CD14-positive monocyte (primary cell): ENCODE data around the gene BACH2. TPM values are rescaled to one million over a fixed set of nuclear protein-coding genes. Genes with fewer than 3 reads are reported as not detected.

ENCODE experiments used
- DNase-seq, 3 donors: peaks; one replicate each; pipeline ENCODE4 v3.0.0-alpha.2; 2011 to 2022
- H2AFZ ChIP-seq: 2 replicates; pipeline ENCODE4 v1.6.0; 2012; ENCODE audit warnings: mild to moderate bottlenecking, low read depth, low read length, inconsistent platforms; ENCODE audit not compliant: insufficient read depth, poor library complexity, severe bottlenecking
- H3K27ac ChIP-seq, 2 donors: 1 replicate in 1 of 2; 2 replicates in 1 of 2; pipeline ENCODE4 v1.5.1; 2012 to 2013; ENCODE audit warnings: low read length in 2 of 2, control low read depth in 1 of 2, inconsistent platforms in 1 of 2, low read depth in 1 of 2, mild to moderate bottlenecking in 1 of 2
- H3K27me3 ChIP-seq, 2 donors: one replicate each; pipeline versions ENCODE4 v1.6.0 to v1.6.1; 2011 to 2013; ENCODE audit warnings: low read length in 2 of 2; ENCODE audit not compliant: control insufficient read depth in 2 of 2, insufficient read depth in 2 of 2
- H3K36me3 ChIP-seq, 2 donors: replicated peaks in 1 of 2; 1 replicate in 1 of 2; 2 replicates in 1 of 2; pipeline versions ENCODE4 v1.5.1 to v1.6.1; 2012 to 2013; ENCODE audit warnings: low read length in 2 of 2, control low read depth in 1 of 2, inconsistent platforms in 1 of 2, mild to moderate bottlenecking in 1 of 2; ENCODE audit not compliant: insufficient read depth in 2 of 2, control insufficient read depth in 1 of 2
- H3K4me1 ChIP-seq, 2 donors: 1 replicate in 1 of 2; 2 replicates in 1 of 2; pipeline versions ENCODE4 v1.5.1 to v1.6.1; 2012 to 2013; ENCODE audit warnings: low read length in 2 of 2, control low read depth in 1 of 2, inconsistent platforms in 1 of 2, mild to moderate bottlenecking in 1 of 2, moderate library complexity in 1 of 2; ENCODE audit not compliant: insufficient read depth in 2 of 2, control insufficient read depth in 1 of 2
- H3K4me2 ChIP-seq: replicated peaks from 2 replicates; pipeline ENCODE3; 2012; ENCODE audit warnings: low read length, moderate library complexity, mild to moderate bottlenecking; ENCODE audit not compliant: poor library complexity, severe bottlenecking; ENCODE audit errors: extremely low read depth
- H3K4me3 ChIP-seq, 3 experiments: fragments of 200-600 bp in 1 of 3; sonication (generic) in 1 of 3; replicated peaks in 1 of 3; 1 replicate in 2 of 3; 2 replicates in 1 of 3; pipeline ENCODE4 v1.5.1; 2011 to 2013; ENCODE audit warnings: low read length in 3 of 3, mild to moderate bottlenecking in 3 of 3, control low read depth in 2 of 3, low read depth in 2 of 3, inconsistent platforms in 1 of 3, moderate library complexity in 1 of 3
- H3K79me2 ChIP-seq: 2 replicates; pipeline ENCODE4 v1.6.0; 2012; ENCODE audit warnings: mild to moderate bottlenecking, control low read depth, inconsistent platforms, low read length, moderate library complexity; ENCODE audit not compliant: insufficient read depth
- H3K9ac ChIP-seq: 2 replicates; pipeline ENCODE4 v1.6.0; 2017; ENCODE audit warnings: low read length, mild to moderate bottlenecking; ENCODE audit not compliant: insufficient read depth, poor library complexity, severe bottlenecking
- H3K9me3 ChIP-seq, 2 donors: replicated peaks in 1 of 2; 1 replicate in 1 of 2; 2 replicates in 1 of 2; pipeline versions ENCODE4 v1.5.1 to v1.6.1; 2012 to 2013; ENCODE audit warnings: low read length in 2 of 2, control low read depth in 1 of 2; ENCODE audit not compliant: control insufficient read depth in 1 of 2, insufficient read depth in 1 of 2
- H4K20me1 ChIP-seq: 2 replicates; pipeline ENCODE4 v1.6.0; 2012; ENCODE audit warnings: mild to moderate bottlenecking, low read length, control low read depth, moderate library complexity; ENCODE audit not compliant: insufficient read depth
- H3K27ac Mint-ChIP-seq, 7 donors: one replicate each; pipeline ENCODE4 v1.8.0; 2020; ENCODE audit warnings: mild to moderate bottlenecking in 7 of 7, mixed read lengths in 7 of 7, moderate library complexity in 6 of 7, inconsistent platforms in 2 of 7
- H3K27me3 Mint-ChIP-seq, 3 donors: one replicate each; pipeline ENCODE4 v1.8.0; 2021 to 2022; ENCODE audit warnings: low read depth in 3 of 3, mild to moderate bottlenecking in 3 of 3, mixed read lengths in 3 of 3, moderate library complexity in 3 of 3, inconsistent platforms in 1 of 3
- H3K36me3 Mint-ChIP-seq, 2 donors: one replicate each; pipeline ENCODE4 v1.8.0; 2020; ENCODE audit warnings: mixed read lengths in 2 of 2, inconsistent platforms in 1 of 2, mild to moderate bottlenecking in 1 of 2
- H3K4me1 Mint-ChIP-seq: one replicate; pipeline ENCODE4 v1.8.0; 2020; ENCODE audit warnings: mild to moderate bottlenecking, mixed read lengths
- H3K4me3 Mint-ChIP-seq, 2 donors: one replicate each; pipeline ENCODE4 v1.8.0; 2020; ENCODE audit warnings: mild to moderate bottlenecking in 2 of 2, mixed read lengths in 2 of 2, moderate library complexity in 1 of 2
- H3K9me3 Mint-ChIP-seq, 7 donors: one replicate each; pipeline ENCODE4 v1.8.0; 2020 to 2022; ENCODE audit warnings: mixed read lengths in 7 of 7, mild to moderate bottlenecking in 6 of 7, moderate library complexity in 6 of 7, inconsistent platforms in 2 of 7
- WGBS: methylation state at CpG from one replicate; pipeline ENCODE4 v1.1.5; 2013; ENCODE audit warnings: missing lambda C conversion rate; ENCODE audit not compliant: insufficient coverage; 5-methylcytosine and 5-hydroxymethylcytosine counted together
- intact Hi-C, 2 donors: fragments of 100-400 bp; cut with micrococcal nuclease; formaldehyde crosslinking; loops; one replicate each; pipeline versions ENCODE4 v1.15.0 to v1.15.1; 2023
- polyA plus RNA-seq, 3 donors: library from polyadenylated mRNA; depleted of rRNA in 1 of 3; unstranded in 2 of 3; stranded (reverse) in 1 of 3; fragments of 300-500 nt in 2 of 3; fragments of >200 nt in 1 of 3; fragmentation: Illumina TruSeq in 2 of 3; gene quantifications; 1 replicate in 2 of 3; 2 replicates in 1 of 3; pipeline ENCODE4 v1.2.3, GENCODE V29; 2012 to 2021
- TF ChIP-seq, protein P1 (sequence below): fragments of 200-600 bp; IDR thresholded peaks from one replicate; pipeline ENCODE4 v1.8.0; 2022; ENCODE audit warnings: antibody characterized with exemption, mild to moderate bottlenecking

BACH2 gene
- polyA plus RNA-seq, 3 donors, result 0.04 to 0.09 (median 0.05) TPM

DNA sequence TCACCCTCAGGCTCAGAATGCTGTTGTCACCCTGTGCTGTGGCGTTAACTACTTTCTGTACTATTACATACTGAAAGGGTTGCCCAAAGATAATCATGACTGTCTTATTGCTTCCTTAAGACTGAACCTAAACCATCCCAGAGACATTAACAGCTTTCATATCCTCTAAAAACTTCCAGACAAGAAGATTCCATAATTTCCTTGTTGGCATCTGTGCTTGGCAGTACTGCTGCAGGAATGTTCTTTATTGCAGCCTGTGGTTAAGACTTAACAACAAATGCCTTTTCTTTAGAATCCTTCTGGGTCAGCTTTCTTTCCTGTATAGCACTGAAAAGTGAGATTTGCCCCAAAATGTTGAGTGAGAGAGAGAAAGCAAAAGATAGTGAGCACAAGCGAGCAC, 292.7 kb downstream of the BACH2 start:
- no peak overlapping the region for H2AFZ ChIP-seq
- no peaks in the 10 kb centered on the region for H3K27me3 Mint-ChIP-seq
- no peaks in the 10 kb centered on the region for H3K36me3 ChIP-seq
- no peak overlapping the region for H3K4me3 ChIP-seq
- no peak overlapping the region for H3K4me2 ChIP-seq
- peaks cover 0 to 5% of the 10 kb centered on the region in 2 donors for H3K9me3 ChIP-seq
- H3K27me3 ChIP-seq, result no peaks in the 10 kb centered on the region
- WGBS, result 100% methylated on average over 1 of the region's 2 CpGs
- intact Hi-C loops, result no loop called here
- peaks cover 0 to 6% (median 0%) of the 10 kb centered on the region in 7 donors for H3K9me3 Mint-ChIP-seq
- H3K4me1 ChIP-seq, result peaks cover 6 to 7% of the 10 kb centered on the region in 2 donors
- TF ChIP-seq, protein P1, sequence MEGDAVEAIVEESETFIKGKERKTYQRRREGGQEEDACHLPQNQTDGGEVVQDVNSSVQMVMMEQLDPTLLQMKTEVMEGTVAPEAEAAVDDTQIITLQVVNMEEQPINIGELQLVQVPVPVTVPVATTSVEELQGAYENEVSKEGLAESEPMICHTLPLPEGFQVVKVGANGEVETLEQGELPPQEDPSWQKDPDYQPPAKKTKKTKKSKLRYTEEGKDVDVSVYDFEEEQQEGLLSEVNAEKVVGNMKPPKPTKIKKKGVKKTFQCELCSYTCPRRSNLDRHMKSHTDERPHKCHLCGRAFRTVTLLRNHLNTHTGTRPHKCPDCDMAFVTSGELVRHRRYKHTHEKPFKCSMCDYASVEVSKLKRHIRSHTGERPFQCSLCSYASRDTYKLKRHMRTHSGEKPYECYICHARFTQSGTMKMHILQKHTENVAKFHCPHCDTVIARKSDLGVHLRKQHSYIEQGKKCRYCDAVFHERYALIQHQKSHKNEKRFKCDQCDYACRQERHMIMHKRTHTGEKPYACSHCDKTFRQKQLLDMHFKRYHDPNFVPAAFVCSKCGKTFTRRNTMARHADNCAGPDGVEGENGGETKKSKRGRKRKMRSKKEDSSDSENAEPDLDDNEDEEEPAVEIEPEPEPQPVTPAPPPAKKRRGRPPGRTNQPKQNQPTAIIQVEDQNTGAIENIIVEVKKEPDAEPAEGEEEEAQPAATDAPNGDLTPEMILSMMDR, result no peak
- H3K27ac Mint-ChIP-seq, result no peak overlapping the region
- no peak overlapping the region for H3K4me3 Mint-ChIP-seq
- H4K20me1 ChIP-seq, result no peaks in the 10 kb centered on the region
- H3K9ac ChIP-seq, result no peak overlapping the region
- peaks cover 4% of the 10 kb centered on the region for H3K4me1 Mint-ChIP-seq
- no peaks in the 10 kb centered on the region for H3K36me3 Mint-ChIP-seq
- no peak for DNase-seq
- no peaks in the 10 kb centered on the region for H3K79me2 ChIP-seq
- H3K27ac ChIP-seq, result no peak overlapping the region

- H3K4me2 ChIP-seq, result no peak overlapping the region
- WGBS, result 91% methylated on average over 4 of the region's 5 CpGs
Observed at GRCh38 chr6:90003069-90003795, 293.4 kb downstream of the BACH2 start.

More at GRCh38 chr6:90003069-90003795, 293.4 kb downstream of the BACH2 start:
- Histone ChIP-seq H3K27me3 (no peaks in the 10 kb centered on the region), H3K4me3 (no peak overlapping the region), H3K9ac (no peak overlapping the region), H4K20me1 (no peaks in the 10 kb centered on the region), H3K79me2 (no peaks in the 10 kb centered on the region), H3K27ac (no peak overlapping the region), H2AFZ (no peak overlapping the region), H3K4me1 (peaks cover 6 to 7% of the 10 kb centered on the region in 2 donors), H3K36me3 (no peaks in the 10 kb centered on the region), H3K9me3 (peaks cover 0 to 5% of the 10 kb centered on the region in 2 donors)
- Mint-ChIP-seq H3K36me3 (no peaks in the 10 kb centered on the region), H3K27ac (no peak overlapping the region), H3K9me3 (peaks cover 0 to 6% (median 0%) of the 10 kb centered on the region in 7 donors), H3K27me3 (no peaks in the 10 kb centered on the region), H3K4me1 (no peaks in the 10 kb centered on the region), H3K4me3 (no peak overlapping the region)
- intact Hi-C loops, result no loop called here
- no peak for DNase-seq
- TF ChIP-seq, protein P1, result no peak
